IMR-90 (cell line): Measurements from ENCODE around the gene MTHFD2L. TPM values are rescaled to one million over a fixed set of nuclear protein-coding genes. Genes with fewer than 3 reads are reported as not detected.
A peak's percentile ranks its signal among the peaks of the same experiment; 100 is the strongest.

ENCODE experiments used
- ATAC-seq: fragments of 200-7000 bp; cut with Tn5 transposase; 2 replicates; pipeline ENCODE4 v1.9.1; 2020; ENCODE audit warnings: low read depth, mild to moderate bottlenecking, moderate library complexity
- BruUV-seq: library from RNA; stranded (reverse); fragments of 400-500 nt; replicated peaks from 2 replicates; lab custom pipeline; 2021; lab: Mats Ljungman, UMichigan
- CTCF ChIA-PET: fragments of 300-600 bp; formaldehyde crosslinking; extraction: SDS; loops from one replicate; lab custom pipeline; 2021; ENCODE audit warnings: antibody characterized with exemption; lab: Yijun Ruan, JAX
- POLR2A ChIA-PET: fragments of 300-600 bp; sonication (Branson Sonifier 250); formaldehyde crosslinking; loops from one replicate; lab custom pipeline; 2022; ENCODE audit warnings: antibody characterized with exemption; ENCODE audit not compliant: unreplicated experiment; lab: Charles Lee
- DNase-seq: peaks from one replicate; pipeline ENCODE4 v3.0.0; 2013
- H2AFZ ChIP-seq: replicated peaks from 2 replicates; pipeline ENCODE3; 2013; ENCODE audit warnings: low read length, mild to moderate bottlenecking; ENCODE audit not compliant: poor library complexity
- H2AK5ac ChIP-seq: 2 replicates; pipeline ENCODE4 v1.6.1; 2013; ENCODE audit warnings: low read depth, low read length, inconsistent platforms
- H2AK9ac ChIP-seq: replicated peaks from 2 replicates; pipeline ENCODE3; 2013; ENCODE audit warnings: mild to moderate bottlenecking, low read depth, low read length, moderate library complexity; ENCODE audit not compliant: poor library complexity
- H2BK120ac ChIP-seq: 2 replicates; pipeline ENCODE4 v1.6.1; 2013; ENCODE audit warnings: low read depth, low read length, inconsistent platforms
- H2BK15ac ChIP-seq: 3 replicates; pipeline ENCODE4 v1.6.1; 2013; ENCODE audit warnings: low read depth, low read length, inconsistent platforms
- H2BK20ac ChIP-seq: 2 replicates; pipeline ENCODE4 v1.6.1; 2013; ENCODE audit warnings: low read depth, mild to moderate bottlenecking, inconsistent platforms, low read length, moderate library complexity
- H2BK5ac ChIP-seq: 2 replicates; pipeline ENCODE4 v1.6.1; 2013; ENCODE audit warnings: mild to moderate bottlenecking, low read depth, low read length, inconsistent platforms; ENCODE audit not compliant: poor library complexity, severe bottlenecking
- H3K14ac ChIP-seq: replicated peaks from 2 replicates; pipeline ENCODE4 v1.6.1; 2013; ENCODE audit warnings: low read depth, low read length, inconsistent platforms
- H3K18ac ChIP-seq: 2 replicates; pipeline ENCODE4 v1.6.1; 2013; ENCODE audit warnings: low read depth, low read length, control low read depth
- H3K23ac ChIP-seq: 2 replicates; pipeline ENCODE4 v1.6.1; 2013; ENCODE audit warnings: low read depth, low read length, inconsistent platforms
- H3K27ac ChIP-seq: 2 replicates; pipeline ENCODE4 v1.5.1; 2013; ENCODE audit warnings: mild to moderate bottlenecking, control low read depth, low read length; ENCODE audit not compliant: insufficient read depth
- H3K27me3 ChIP-seq: 2 replicates; pipeline ENCODE4 v1.6.1; 2013; ENCODE audit warnings: low read length; ENCODE audit not compliant: control insufficient read depth, insufficient read depth
- H3K36me3 ChIP-seq: 2 replicates; pipeline ENCODE4 v1.6.1; 2013; ENCODE audit warnings: low read length, mixed read lengths; ENCODE audit not compliant: control insufficient read depth, insufficient read depth
- H3K4ac ChIP-seq: 2 replicates; pipeline ENCODE4 v1.6.1; 2013; ENCODE audit warnings: low read depth, low read length, inconsistent platforms
- H3K4me1 ChIP-seq: 2 replicates; pipeline ENCODE4 v1.6.1; 2013; ENCODE audit warnings: low read length, mixed read lengths; ENCODE audit not compliant: control insufficient read depth, insufficient read depth
- H3K4me2 ChIP-seq: 2 replicates; pipeline ENCODE4 v1.6.1; 2013; ENCODE audit warnings: low read depth, mild to moderate bottlenecking, control low read depth, low read length, moderate library complexity
- H3K4me3 ChIP-seq: 2 replicates; pipeline ENCODE4 v1.5.1; 2013; ENCODE audit warnings: low read depth, mild to moderate bottlenecking, control low read depth, low read length, moderate library complexity; ENCODE audit not compliant: insufficient read depth
- H3K56ac ChIP-seq: 2 replicates; pipeline ENCODE4 v1.6.1; 2013; ENCODE audit warnings: low read length, inconsistent platforms; ENCODE audit not compliant: insufficient read depth; ENCODE audit errors: extremely low read depth
- H3K79me1 ChIP-seq, 2 experiments: 2 replicates each; pipeline ENCODE4 v1.6.1; 2013; ENCODE audit warnings: low read length in 2 of 2, inconsistent platforms in 1 of 2, low read depth in 1 of 2
- H3K9ac ChIP-seq: 2 replicates; pipeline ENCODE4 v1.6.1; 2013; ENCODE audit warnings: low read depth, low read length, control low read depth
- H3K9me1 ChIP-seq: 2 replicates; pipeline ENCODE4 v1.6.1; 2013; ENCODE audit warnings: low read length, inconsistent platforms; ENCODE audit not compliant: insufficient read depth
- H3K9me3 ChIP-seq: 2 replicates; pipeline ENCODE4 v1.6.1; 2013; ENCODE audit warnings: low read length; ENCODE audit not compliant: control insufficient read depth, insufficient read depth
- H4K20me1 ChIP-seq: 2 replicates; pipeline ENCODE4 v1.6.1; 2013; ENCODE audit warnings: low read length, inconsistent platforms; ENCODE audit not compliant: insufficient read depth
- H4K5ac ChIP-seq: 2 replicates; pipeline ENCODE4 v1.6.1; 2013; ENCODE audit warnings: mild to moderate bottlenecking, low read depth, low read length, control low read depth
- H4K8ac ChIP-seq, 2 experiments: 2 replicates each; pipeline ENCODE4 v1.6.1; 2013; ENCODE audit warnings: low read depth in 2 of 2, low read length in 2 of 2, control low read depth in 1 of 2, inconsistent platforms in 1 of 2
- H4K91ac ChIP-seq: 2 replicates; pipeline ENCODE4 v1.6.1; 2013; ENCODE audit warnings: low read depth, low read length, inconsistent platforms; ENCODE audit not compliant: insufficient read depth
- BHLHE40 ChIP-seq: fragments of 150-350 bp; IDR thresholded peaks from 2 replicates; pipeline ENCODE4 v1.6.1; 2016; ENCODE audit warnings: mild to moderate bottlenecking, low read depth, low read length
- CEBPB ChIP-seq: IDR thresholded peaks from 2 replicates; pipeline ENCODE4 v1.6.1; 2012; ENCODE audit warnings: low read depth, low read length, improper control_type of control experiment
- CHD1 ChIP-seq: IDR thresholded peaks from 2 replicates; pipeline ENCODE4 v1.6.1; 2012; ENCODE audit warnings: low read depth, low read length, improper control_type of control experiment
- FOS ChIP-seq: fragments of 150-350 bp; IDR thresholded peaks from 2 replicates; pipeline ENCODE4 v1.6.1; 2016; ENCODE audit warnings: low read depth, low read length
- MAFK ChIP-seq: IDR thresholded peaks from 2 replicates; pipeline ENCODE4 v1.6.1; 2012; ENCODE audit warnings: low read depth, low read length, improper control_type of control experiment
- MAZ ChIP-seq: IDR thresholded peaks from 2 replicates; pipeline ENCODE4 v1.6.1; 2012; ENCODE audit warnings: low read depth, mild to moderate bottlenecking, low read length, improper control_type of control experiment, moderate library complexity, borderline replicate concordance
- MXI1 ChIP-seq: IDR thresholded peaks from 2 replicates; pipeline ENCODE4 v1.6.1; 2012; ENCODE audit warnings: low read depth, mild to moderate bottlenecking, low read length, moderate library complexity, borderline replicate concordance
- NFE2L2 ChIP-seq: fragments of 150-350 bp; IDR thresholded peaks from 2 replicates; pipeline ENCODE4 v1.6.1; 2016; ENCODE audit warnings: low read depth, mild to moderate bottlenecking, low read length
- RAD21 ChIP-seq: IDR thresholded peaks from 2 replicates; pipeline ENCODE4 v1.6.1; 2012; ENCODE audit warnings: low read length, improper control_type of control experiment
- RFX5 ChIP-seq: IDR thresholded peaks from 2 replicates; pipeline ENCODE4 v1.8.0; 2012; ENCODE audit warnings: low read depth, mild to moderate bottlenecking, low read length, moderate library complexity
- SMC3 ChIP-seq: fragments of 150-350 bp; IDR thresholded peaks from 2 replicates; pipeline ENCODE4 v1.6.1; 2016; ENCODE audit warnings: low read depth, mild to moderate bottlenecking, antibody characterized with exemption, low read length, moderate library complexity
- WGBS, 2 experiments: methylation state at CpG; one replicate each; pipeline versions ENCODE4 v1.1.5 to v1.1.7; 2013; ENCODE audit warnings: missing lambda C conversion rate in 2 of 2; ENCODE audit not compliant: insufficient read length in 1 of 2; ENCODE audit errors: extremely low coverage in 2 of 2; 5-methylcytosine and 5-hydroxymethylcytosine counted together
- dilution Hi-C: fragments of 300-500 bp; cut with HindIII; formaldehyde crosslinking; loops from one replicate; pipeline ENCODE4 v1.14.3; 2018; ENCODE audit warnings: low sequenced_read_pairs; ENCODE audit not compliant: unreplicated experiment
- in situ Hi-C: fragments of 300-500 bp; cut with MboI; formaldehyde crosslinking; loops from 3 replicates; pipeline ENCODE4 v1.14.3; 2019; ENCODE audit warnings: low sequenced_read_pairs, inconsistent platforms, mixed read lengths
- intact Hi-C: fragments of 100-400 bp; cut with micrococcal nuclease; formaldehyde crosslinking; loops from 2 replicates; pipeline ENCODE4 v1.10.0; 2022
- polyA plus RNA-seq, 3 experiments: library from polyadenylated mRNA; depleted of rRNA; stranded (reverse); fragments of >200 nt; gene quantifications; 2 replicates each; pipeline ENCODE4 v1.2.3, GENCODE V29; 2012; ENCODE audit warnings: low replicate concordance in 1 of 3
- total RNA-seq: library from RNA; depleted of rRNA; stranded (reverse); fragments of >200 nt; gene quantifications from 2 replicates; pipeline ENCODE4 v1.2.3, GENCODE V29; 2012
- TF ChIP-seq, protein P1 (sequence below): fragments of 150-350 bp; IDR thresholded peaks from 2 replicates; pipeline ENCODE4 v1.6.1; 2017; ENCODE audit warnings: mild to moderate bottlenecking, antibody characterized with exemption, low read length, low read depth
- TF ChIP-seq, protein P2 (sequence below): conservative IDR thresholded peaks from 2 replicates; pipeline ENCODE4 v1.5.1; 2012; ENCODE audit warnings: mild to moderate bottlenecking, low read depth, low read length, improper control_type of control experiment

Gene MTHFD2L
- total and polyA plus RNA-seq, 2 of the 4 experiments (the other 2 are of a cell fraction): 2.8 to 4.3 TPM

DNA sequence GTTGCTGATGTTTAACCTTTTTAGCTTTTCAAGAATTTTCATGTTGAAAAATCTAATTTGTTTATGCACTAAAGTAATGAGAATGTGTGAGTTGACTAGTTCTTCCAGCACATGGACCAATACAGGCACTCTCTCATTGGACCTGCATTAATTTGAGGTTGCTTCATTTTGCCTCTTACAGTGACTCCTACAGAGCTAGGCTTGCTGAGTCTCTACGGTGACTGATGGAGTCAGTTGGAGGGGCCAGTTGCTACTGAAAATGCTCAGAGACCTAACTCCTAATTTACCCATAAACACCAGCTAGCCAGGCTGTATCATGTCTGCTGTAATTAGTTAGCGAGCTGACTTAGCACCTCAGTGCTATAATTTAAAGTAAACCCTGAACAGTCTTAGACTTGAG, 10.9 kb downstream of the MTHFD2L start:
- BruUV-seq: no TSS peak
- no peak for ATAC-seq

More for the DNA sequence above, 10.9 kb downstream of the MTHFD2L start:
- Histone ChIP-seq H3K27me3 (no peaks in the 10 kb centered on the region), H3K4me2 (no peak overlapping the region), H3K4ac (no peak overlapping the region), H2AFZ (no peak overlapping the region), H3K79me1 (peaks cover 3 to 5% of the 10 kb centered on the region in 2 experiments; a peak in 1 of 4 replicates), H3K14ac (0 out of 2 replicates have a peak overlapping the region, but pooled peaks have one; percentile 23), H2BK120ac (no peak overlapping the region), H3K9ac (no peak overlapping the region), H3K27ac (no peak overlapping the region), H4K91ac (no peak overlapping the region), H3K9me1 (0 out of 2 replicates have a peak, but pooled peaks cover 3% of the 10 kb centered on the region), H2AK5ac (no peak overlapping the region), H3K23ac (no peak overlapping the region), H4K20me1 (no peaks in the 10 kb centered on the region), H4K5ac (no peak overlapping the region), H3K18ac (no peak overlapping the region), H3K4me1 (no peaks in the 10 kb centered on the region), H3K56ac (no peak overlapping the region), H3K36me3 (no peaks in the 10 kb centered on the region), H2AK9ac (no peak overlapping the region), H4K8ac (no peak overlapping the region), H2BK5ac (no peak overlapping the region), H2BK15ac (no peak overlapping the region), H3K4me3 (no peak overlapping the region), H2BK20ac (no peak overlapping the region), H3K9me3 (no peaks in the 10 kb centered on the region)
- intact Hi-C loops (no loop called here), in situ Hi-C loops (no loop called here), dilution Hi-C loops (no loop called here)
- ChIA-PET CTCF (interaction anchor here (1.0 kb wide), 1 partner anchor 60 kb away, joined by 3 read pairs; no protein-coding TSS in a partner anchor), POLR2A (no interaction called here)
- no peak for DNase-seq
- 80% methylated on average over 1 of the region's 2 CpGs; no CpG with 5 or more reads in 1 of the 2 experiments for WGBS, 2 experiments
- TF ChIP-seq, protein P1, sequence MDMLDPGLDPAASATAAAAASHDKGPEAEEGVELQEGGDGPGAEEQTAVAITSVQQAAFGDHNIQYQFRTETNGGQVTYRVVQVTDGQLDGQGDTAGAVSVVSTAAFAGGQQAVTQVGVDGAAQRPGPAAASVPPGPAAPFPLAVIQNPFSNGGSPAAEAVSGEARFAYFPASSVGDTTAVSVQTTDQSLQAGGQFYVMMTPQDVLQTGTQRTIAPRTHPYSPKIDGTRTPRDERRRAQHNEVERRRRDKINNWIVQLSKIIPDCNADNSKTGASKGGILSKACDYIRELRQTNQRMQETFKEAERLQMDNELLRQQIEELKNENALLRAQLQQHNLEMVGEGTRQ: no peak
- TF ChIP-seq MAZ (no peak), NFE2L2 (no peak), MXI1 (no peak), RAD21 (no peak), SMC3 (no peak), CHD1 (no peak), FOS (no peak), BHLHE40 (no peak), MAFK (no peak), CEBPB (no peak), RFX5 (no peak)
- TF ChIP-seq, protein P2, sequence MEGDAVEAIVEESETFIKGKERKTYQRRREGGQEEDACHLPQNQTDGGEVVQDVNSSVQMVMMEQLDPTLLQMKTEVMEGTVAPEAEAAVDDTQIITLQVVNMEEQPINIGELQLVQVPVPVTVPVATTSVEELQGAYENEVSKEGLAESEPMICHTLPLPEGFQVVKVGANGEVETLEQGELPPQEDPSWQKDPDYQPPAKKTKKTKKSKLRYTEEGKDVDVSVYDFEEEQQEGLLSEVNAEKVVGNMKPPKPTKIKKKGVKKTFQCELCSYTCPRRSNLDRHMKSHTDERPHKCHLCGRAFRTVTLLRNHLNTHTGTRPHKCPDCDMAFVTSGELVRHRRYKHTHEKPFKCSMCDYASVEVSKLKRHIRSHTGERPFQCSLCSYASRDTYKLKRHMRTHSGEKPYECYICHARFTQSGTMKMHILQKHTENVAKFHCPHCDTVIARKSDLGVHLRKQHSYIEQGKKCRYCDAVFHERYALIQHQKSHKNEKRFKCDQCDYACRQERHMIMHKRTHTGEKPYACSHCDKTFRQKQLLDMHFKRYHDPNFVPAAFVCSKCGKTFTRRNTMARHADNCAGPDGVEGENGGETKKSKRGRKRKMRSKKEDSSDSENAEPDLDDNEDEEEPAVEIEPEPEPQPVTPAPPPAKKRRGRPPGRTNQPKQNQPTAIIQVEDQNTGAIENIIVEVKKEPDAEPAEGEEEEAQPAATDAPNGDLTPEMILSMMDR: no peak
